VCaP (cell line): ENCODE results near the gene CFP.

ENCODE experiments used
- H3K27ac ChIP-seq: fragments of 450-650 bp; 2 replicates; pipeline ENCODE4 v1.5.1; 2017
- CTCF ChIP-seq: fragments of 450-650 bp; conservative IDR thresholded peaks from 2 replicates; pipeline ENCODE4 v1.5.1; 2017; ENCODE audit warnings: mild to moderate bottlenecking, moderate library complexity

The CFP gene

GRCh38 chrX:47621851-47622250 is 7.9 kb downstream of the CFP start:
- TF ChIP-seq CTCF, result no peak
- no peak overlapping the region for H3K27ac ChIP-seq

- H3K27ac ChIP-seq, result no peak overlapping the region
- TF ChIP-seq CTCF, result no peak
Measured at GRCh38 chrX:47620303-47620685, 9.4 kb downstream of the CFP start.

- peak; percentile 53 for TF ChIP-seq CTCF
- H3K27ac ChIP-seq, result peak within 1 kb of the TSS; percentile 38; the same call in 1 of the 2 replicates
Measured at GRCh38 chrX:47619486-47620302, 10.0 kb downstream of the CFP start, which contains the start of gene SYN1. Gene SYN1, minus strand, starts transcription at chrX:47619857. Its CDS starts 129 bp downstream, at chrX:47619728.

- peak overlapping the region; percentile 38; the same call in 1 of the 2 replicates for H3K27ac ChIP-seq
- TF ChIP-seq CTCF, result no peak
Measured at GRCh38 chrX:47618923-47619485, 10.7 kb downstream of the CFP start.

GRCh38 chrX:47614618-47615017 is 15.1 kb downstream of the CFP start:
- TF ChIP-seq CTCF, result no peak

GRCh38 chrX:47613082-47613481 is 16.6 kb downstream of the CFP start:
- no peak for TF ChIP-seq CTCF
- H3K27ac ChIP-seq, result no peak overlapping the region

More at GRCh38 chrX:47614618-47615017, 15.1 kb downstream of the CFP start:
- no peak overlapping the region for H3K27ac ChIP-seq

GRCh38 chrX:47612418-47612817 is 17.3 kb downstream of the CFP start:
- H3K27ac ChIP-seq, result no peak overlapping the region
- TF ChIP-seq CTCF, result no peak
